GM08714 (cell line): ENCODE measurements around the gene XYLB.
"Not testable (repeated sequence)": the region's sequence is repeated elsewhere in the genome, so short reads cannot be mapped to it uniquely, and the experiment has no call there.

ENCODE experiments used
- H3K4me3 ChIP-seq: fragments of 200-500 bp; sonication (Bioruptor generic); 2 replicates; pipeline ENCODE4 v1.5.1; 2014; ENCODE audit warnings: mild to moderate bottlenecking, low read length, inconsistent platforms
- ZNF274 ChIP-seq: IDR thresholded peaks from 2 replicates; pipeline ENCODE4 v1.6.1; 2012; ENCODE audit warnings: mild to moderate bottlenecking, low read depth, low read length

The XYLB gene

DNA sequence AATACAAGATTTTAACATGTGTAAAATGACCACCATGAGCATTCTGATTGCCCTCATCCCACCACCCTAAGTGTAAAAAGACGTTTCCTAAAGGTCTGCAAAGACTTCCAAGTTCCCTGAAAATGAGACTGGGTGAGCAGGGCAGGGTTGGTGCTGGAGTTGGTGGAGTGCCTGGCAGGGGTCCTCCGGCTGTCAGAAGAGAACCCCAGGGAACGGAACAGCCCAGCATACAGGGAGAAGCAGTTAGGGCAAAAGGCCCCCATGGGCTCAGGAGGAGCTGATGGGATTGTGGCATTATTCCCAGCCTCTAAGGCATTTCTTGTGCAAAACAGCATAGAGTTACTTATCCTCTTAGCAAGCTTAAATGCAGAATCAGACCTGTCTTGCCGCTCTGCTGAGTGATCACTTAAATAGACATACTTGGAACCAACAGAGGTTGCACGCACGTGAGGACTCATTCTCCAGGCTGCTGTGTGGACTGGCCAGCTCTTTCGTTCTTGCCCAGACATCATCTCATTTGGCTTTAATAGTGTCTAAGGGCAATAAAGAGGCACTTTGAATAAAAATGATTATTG lies 36.0 kb downstream of the XYLB start:
- H3K4me3 ChIP-seq: no peak overlapping the region
- TF ChIP-seq ZNF274: no peak

GRCh38 chr3:38383156-38383875 lies 36.7 kb downstream of the XYLB start:
- H3K4me3 ChIP-seq: no peak overlapping the region
- TF ChIP-seq ZNF274: no peak

GRCh38 chr3:38386992-38387750 lies 40.6 kb downstream of the XYLB start:
- no peak for TF ChIP-seq ZNF274
- no peak overlapping the region for H3K4me3 ChIP-seq

- TF ChIP-seq ZNF274: no peak
- no peak overlapping the region for H3K4me3 ChIP-seq
Observed at GRCh38 chr3:38387862-38388261, 41.3 kb downstream of the XYLB start.

- no peak for TF ChIP-seq ZNF274
- no peak overlapping the region for H3K4me3 ChIP-seq
Observed at GRCh38 chr3:38392604-38393163, 46.1 kb downstream of the XYLB start.

DNA sequence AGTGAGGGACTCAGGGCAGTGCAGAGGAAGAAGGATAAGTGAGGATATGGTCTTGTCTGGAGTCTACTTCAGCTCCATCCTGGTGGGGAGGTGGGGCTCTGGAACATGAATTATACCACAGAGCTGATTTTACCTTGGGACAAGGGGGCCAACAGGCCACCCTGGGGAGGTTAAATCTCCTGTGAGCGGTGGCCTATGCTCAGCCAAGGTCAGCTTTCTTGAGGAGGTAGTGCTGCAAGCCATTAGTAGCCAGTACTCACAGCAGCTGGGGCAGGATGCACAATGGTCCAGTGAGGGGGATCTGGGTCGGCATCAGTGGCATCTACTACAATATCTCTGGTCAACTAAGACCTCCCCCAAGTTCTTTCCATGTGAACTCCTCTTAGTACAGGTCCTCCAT lies 49.7 kb downstream of the XYLB start:
- H3K4me3 ChIP-seq: no peak overlapping the region
- TF ChIP-seq ZNF274: no peak

GRCh38 chr3:38396861-38397260 lies 50.3 kb downstream of the XYLB start:
- no peak overlapping the region for H3K4me3 ChIP-seq
- TF ChIP-seq ZNF274: no peak

GRCh38 chr3:38397320-38397719 lies 50.7 kb downstream of the XYLB start:
- H3K4me3 ChIP-seq: no peak overlapping the region
- TF ChIP-seq ZNF274: no peak

DNA sequence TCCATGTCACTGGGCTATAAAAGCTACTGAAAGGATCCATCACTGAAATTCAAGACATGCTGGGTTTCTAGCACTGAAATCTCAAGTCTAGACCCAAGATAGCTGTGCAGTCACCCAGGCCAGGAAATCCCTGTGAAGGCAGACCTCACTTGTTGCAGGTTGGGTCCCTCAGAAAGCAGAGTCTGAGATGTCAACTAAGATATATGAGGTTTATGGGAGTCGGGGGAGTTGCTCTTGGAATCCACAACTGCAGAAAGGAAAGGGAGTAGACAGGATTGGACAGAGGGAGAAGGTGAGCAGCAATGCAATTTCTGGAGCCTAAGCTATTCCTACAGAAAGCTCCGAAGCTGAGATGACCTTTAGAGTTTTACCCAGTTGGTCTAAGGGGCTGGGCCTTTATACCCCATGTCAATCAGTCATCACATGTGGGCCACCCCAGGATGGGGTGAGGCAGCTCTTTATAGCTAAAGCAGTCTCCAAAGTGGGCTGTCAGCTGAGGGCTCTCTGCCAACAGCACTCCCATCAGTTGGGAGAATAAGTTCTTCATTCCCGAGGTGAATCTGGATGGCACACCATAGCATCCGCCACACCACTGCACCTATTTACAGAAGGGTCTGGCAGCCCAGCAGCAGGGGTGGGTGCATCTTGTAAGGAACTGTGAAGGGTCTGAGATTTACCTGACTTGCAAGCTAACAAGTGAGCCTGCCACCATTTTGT lies 54.8 kb downstream of the XYLB start:
- TF ChIP-seq ZNF274: no peak

DNA sequence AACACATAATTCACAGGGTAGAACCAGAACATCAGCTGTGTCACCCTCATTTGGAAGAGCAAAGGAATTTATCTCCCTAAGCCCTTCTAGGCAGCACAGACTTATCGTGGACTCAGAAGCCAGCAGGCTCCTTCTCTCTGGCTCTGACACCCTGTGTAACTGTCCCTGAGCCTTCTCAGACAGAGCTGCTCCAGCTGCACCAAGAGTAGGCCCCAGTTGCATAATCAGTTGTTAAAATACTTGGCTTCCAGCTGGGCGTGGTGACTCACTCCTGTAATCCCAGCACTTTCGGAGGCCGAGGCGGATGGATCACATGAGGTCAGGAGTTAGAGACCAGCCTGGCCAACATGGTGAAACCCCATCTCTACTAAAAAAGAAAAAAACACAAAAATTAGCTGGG lies 57.7 kb downstream of the XYLB start:
- H3K4me3 ChIP-seq: no peak overlapping the region
- TF ChIP-seq ZNF274: no peak

More for the DNA sequence above, 54.8 kb downstream of the XYLB start:
- no peak overlapping the region for H3K4me3 ChIP-seq

DNA sequence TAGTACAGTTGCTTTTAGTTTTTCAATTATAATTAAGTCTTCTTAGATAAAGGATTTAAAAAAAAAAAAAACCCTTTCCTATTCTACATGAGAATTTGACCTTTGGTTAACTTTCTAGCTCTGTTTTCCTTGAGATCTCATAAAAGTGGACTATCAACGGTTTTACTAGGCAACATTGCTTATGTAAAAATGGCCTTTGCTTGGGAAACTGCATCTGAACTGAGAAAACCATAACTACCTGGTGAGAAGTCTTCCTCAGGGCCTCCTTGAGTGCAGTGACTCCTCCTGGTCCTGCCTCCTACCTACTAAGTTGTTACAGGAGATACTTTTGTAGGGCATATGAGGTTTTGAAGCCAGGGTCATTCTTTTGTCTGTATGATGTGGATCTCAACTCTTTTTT lies 65.0 kb downstream of the XYLB start:
- H3K4me3 ChIP-seq: no peak overlapping the region
- TF ChIP-seq ZNF274: no peak

DNA sequence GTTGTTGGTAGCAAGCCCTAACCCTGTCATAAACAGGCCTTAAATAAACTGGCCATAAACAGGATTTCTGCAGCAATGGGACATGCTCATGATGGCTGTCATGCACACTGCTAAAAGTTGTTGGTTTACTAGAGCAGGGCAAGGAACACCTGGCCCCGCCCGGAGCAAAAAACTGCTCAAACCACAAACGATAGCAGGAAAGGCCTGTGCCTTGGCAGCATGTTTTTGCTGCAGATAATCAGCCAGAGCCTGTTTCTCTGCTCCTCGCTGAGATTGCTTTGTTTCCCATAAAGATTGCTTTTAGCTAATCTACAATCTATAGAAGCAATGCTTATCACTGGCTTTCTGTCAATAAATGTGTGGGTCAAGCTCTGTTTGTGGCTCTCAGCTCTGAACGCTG lies 74.2 kb downstream of the XYLB start:
- not testable (repeated sequence) for H3K4me3 ChIP-seq

GRCh38 chr3:38421679-38422336 lies 75.2 kb downstream of the XYLB start:
- H3K4me3 ChIP-seq: no peak overlapping the region
- TF ChIP-seq ZNF274: no peak

DNA sequence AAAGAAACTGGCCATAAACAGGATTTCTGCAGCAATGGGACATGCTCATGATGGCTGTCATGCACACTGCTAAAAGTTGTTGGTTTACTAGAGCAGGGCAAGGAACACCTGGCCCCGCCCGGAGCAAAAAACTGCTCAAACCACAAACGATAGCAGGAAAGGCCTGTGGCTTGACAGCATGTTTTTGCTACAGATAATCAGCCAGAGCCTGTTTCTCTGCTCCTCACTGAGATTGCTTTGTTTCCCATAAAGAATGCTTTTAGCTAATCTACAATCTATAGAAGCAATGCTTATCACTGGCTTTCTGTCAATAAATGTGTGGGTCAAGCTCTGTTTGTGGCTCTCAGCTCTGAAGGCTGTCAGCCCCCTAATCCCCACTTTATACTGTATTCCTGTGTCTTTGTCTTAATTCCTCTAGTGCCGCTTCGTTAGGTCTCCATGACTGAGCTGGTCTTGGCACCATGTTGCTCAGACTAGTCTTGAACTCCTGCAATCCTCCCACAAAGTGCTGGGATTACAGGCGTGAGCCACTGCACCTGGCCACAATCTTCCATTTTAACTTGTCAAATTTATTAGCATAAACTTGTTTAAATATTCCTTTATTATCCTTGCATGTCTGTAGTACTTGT lies 80.3 kb downstream of the XYLB start:
- not testable (repeated sequence) for H3K4me3 ChIP-seq

GRCh38 chr3:38432871-38433658 lies 86.5 kb downstream of the XYLB start:
- not testable (repeated sequence) for H3K4me3 ChIP-seq

- not testable (repeated sequence) for H3K4me3 ChIP-seq
Observed at GRCh38 chr3:38433661-38434060, 87.1 kb downstream of the XYLB start.

DNA sequence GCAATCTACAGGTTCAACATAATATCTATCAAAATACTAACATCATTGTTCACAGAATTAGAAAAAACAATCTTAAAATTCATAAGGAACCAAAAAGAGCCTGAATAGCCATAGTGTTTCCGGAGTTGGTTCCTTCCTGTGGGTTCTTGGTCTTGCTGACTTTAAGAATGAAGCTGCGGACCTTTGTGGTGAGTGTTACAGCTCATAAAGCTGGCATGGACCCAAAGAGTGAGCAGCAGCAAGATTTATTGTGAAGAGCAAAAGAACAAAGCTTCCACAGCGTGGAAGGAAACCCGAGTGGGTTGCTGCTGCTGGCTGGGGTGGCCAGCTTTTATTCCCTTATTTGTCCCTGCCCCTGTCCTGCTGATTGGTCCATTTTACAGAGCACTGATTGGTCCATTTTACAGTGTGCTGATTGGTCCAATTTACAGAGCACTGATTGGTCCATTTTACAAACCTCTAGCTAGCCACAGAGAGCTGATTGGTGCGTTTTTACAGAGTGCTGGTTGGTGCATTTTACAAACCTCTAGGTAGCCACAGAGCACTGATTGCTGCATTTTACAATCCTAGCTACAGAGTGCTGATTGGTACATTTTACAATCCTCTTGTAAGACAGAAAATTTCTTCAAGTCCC lies 92.0 kb downstream of the XYLB start:
- not testable (repeated sequence) for H3K4me3 ChIP-seq

DNA sequence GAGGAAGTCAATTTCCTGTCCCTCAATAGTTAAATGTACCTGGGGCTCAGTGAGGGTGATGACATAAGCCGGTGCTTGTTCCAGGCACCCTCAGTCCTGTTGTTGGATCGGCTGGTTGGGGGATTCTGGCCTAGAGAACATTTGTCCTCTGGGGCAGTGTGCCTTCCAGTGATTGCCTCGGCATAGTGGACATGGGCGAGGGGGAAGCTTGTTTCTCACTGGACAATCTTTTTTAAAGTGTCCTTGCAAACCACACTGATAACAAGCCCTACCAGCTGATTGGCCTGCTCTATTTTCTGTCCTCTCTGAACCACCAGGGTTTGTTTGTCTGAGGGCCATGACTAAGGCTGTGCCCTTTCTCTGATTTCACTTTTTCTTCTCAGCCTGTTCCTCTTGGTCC lies 96.6 kb downstream of the XYLB start:
- not testable (repeated sequence) for H3K4me3 ChIP-seq
